ENCODE results near the gene PCDHA11. TPM values are rescaled to one million over a fixed set of nuclear protein-coding genes. Genes with fewer than 3 reads are reported as not detected.
"Not testable (repeated sequence)": the region's sequence is repeated elsewhere in the genome, so short reads cannot be mapped to it uniquely, and the experiment has no call there.

Gene PCDHA11
- total and polyA plus RNA-seq, 2 of the 13 experiments (the other 11 are each of a cell fraction or from before 2014, with no cell fraction given), result 0.29 TPM; not detected in 1

GRCh38 chr5:140875085-140876065 lies 6.6 kb downstream of the PCDHA11 start, which contains the start of gene PCDHA12:
TSS of gene PCDHA12 (plus strand) at chr5:140875308. CDS start at chr5:140875473, 165 bp downstream.
- H3K79me2 ChIP-seq (ENCODE audit: insufficient read depth, low read length), result no peaks in the 10 kb centered on the region
- ChIA-PET CTCF (ENCODE audit: low intra/inter-chr PET ratio, low total read pairs) (no interaction called here), POLR2A (no interaction called here)
- H3K4me1 ChIP-seq (ENCODE audit: insufficient read depth, low read length), result no peaks in the 10 kb centered on the region
- H3K4me3 ChIP-seq (replicated peaks in 1 of 3; ENCODE audit: insufficient read depth in 1 of 3, low read depth in 2 of 3, low read length in 3 of 3), result no peak within 1 kb of the TSS
- no peak within 1 kb of the TSS for H2AFZ ChIP-seq (ENCODE audit: low read length)
- no peaks in the 10 kb centered on the region for H3K27me3 ChIP-seq (ENCODE audit: control insufficient read depth in 1 of 2, insufficient read depth in 2 of 2, low read length in 2 of 2)
- FAIRE-seq (no peak), DNase-seq (ENCODE audit: low spot score) (no peak), ATAC-seq (no peak)
- no peak within 1 kb of the TSS for H3K27ac ChIP-seq (ENCODE audit: extremely low read length, insufficient read depth, low read length)
- in situ Hi-C loops (cut with HindIII; ENCODE audit: extremely low pct_ligation_motif_present, low pct_unique_long_range_greater_than_20kb), result no loop called here
- H3K9ac ChIP-seq (ENCODE audit: insufficient read depth, low read depth, low read length), result no peak within 1 kb of the TSS
- H3K36me3 ChIP-seq (replicated peaks in 1 of 2; ENCODE audit: control insufficient read depth in 1 of 2, insufficient read depth in 2 of 2, low read length in 2 of 2), result no peaks in the 10 kb centered on the region
- H4K20me1 ChIP-seq (ENCODE audit: insufficient read depth, low read length), result no peaks in the 10 kb centered on the region
- WGBS (ENCODE audit: low lambda C conversion rate), result 65% methylated on average over 45 of the region's 47 CpGs
- no peak within 1 kb of the TSS for H3K4me2 ChIP-seq (ENCODE audit: low read depth, low read length)
- no TSS peak for BruUV-seq (replicated peaks)
- intact Hi-C loops (cut with micrococcal nuclease; ENCODE audit: unreplicated experiment), result no loop called here
- no peak for TF ChIP-seq ZFP1 (CRISPR knock-in tag; IDR thresholded peaks at IDR 0.05)
- no peak for TF ChIP-seq RELA (CRISPR knock-in tag; IDR thresholded peaks at IDR 0.05)
- no peak for TF ChIP-seq TAF1 (CRISPR knock-in tag; IDR thresholded peaks at IDR 0.05)
- TF ChIP-seq HNRNPUL1 (IDR thresholded peaks at IDR 0.05; ENCODE audit: low read depth, low read length), result no peak
- H3K9me3 ChIP-seq (ENCODE audit: low read length), result no peaks in the 10 kb centered on the region

- H3K4me3 ChIP-seq (replicated peaks in 1 of 3; ENCODE audit: insufficient read depth in 1 of 3, low read depth in 2 of 3, low read length in 3 of 3); H4K20me1 ChIP-seq (ENCODE audit: insufficient read depth, low read length); BruUV-seq (replicated peaks); intact Hi-C loops (cut with micrococcal nuclease; ENCODE audit: unreplicated experiment); DNase-seq (ENCODE audit: low spot score); H3K36me3 ChIP-seq (replicated peaks in 1 of 2; ENCODE audit: control insufficient read depth in 1 of 2, insufficient read depth in 2 of 2, low read length in 2 of 2); H3K9me3 ChIP-seq (ENCODE audit: low read length); in situ Hi-C loops (cut with HindIII; ENCODE audit: extremely low pct_ligation_motif_present, low pct_unique_long_range_greater_than_20kb); ATAC-seq; H3K27me3 ChIP-seq (ENCODE audit: control insufficient read depth in 1 of 2, insufficient read depth in 2 of 2, low read length in 2 of 2); H3K4me2 ChIP-seq (ENCODE audit: low read depth, low read length); H2AFZ ChIP-seq (ENCODE audit: low read length); H3K9ac ChIP-seq (ENCODE audit: insufficient read depth, low read depth, low read length); FAIRE-seq; H3K4me1 ChIP-seq (ENCODE audit: insufficient read depth, low read length); H3K27ac ChIP-seq (ENCODE audit: extremely low read length, insufficient read depth, low read length); POLR2A ChIA-PET; H3K79me2 ChIP-seq (ENCODE audit: insufficient read depth, low read length); CTCF ChIA-PET (ENCODE audit: low intra/inter-chr PET ratio, low total read pairs): not testable (repeated sequence)
- 90% methylated on average over 80 of the region's 80 CpGs for WGBS (ENCODE audit: low lambda C conversion rate)
- TF ChIP-seq DNMT1 (CRISPR knock-in tag; IDR thresholded peaks at IDR 0.05), result 0 out of 2 replicates have a peak, but pooled peaks have one; percentile 16
Measured at GRCh38 chr5:140876541-140877261, 7.9 kb downstream of the PCDHA11 start.

Measured in HepG2 (cell line).